Hematopoietic multipotent progenitor cell (in vitro differentiated cells): ENCODE data around the gene ATP11A. TPM values are rescaled to one million over a fixed set of nuclear protein-coding genes. Genes with fewer than 3 reads are reported as not detected.

ENCODE experiments used
- total RNA-seq: library from RNA; depleted of rRNA; stranded (reverse); fragments of >200 nt; gene quantifications from one replicate; pipeline ENCODE4 v1.2.3, GENCODE V29; 2012

ATP11A gene
- total RNA-seq, 1 donor: 10.0 TPM

Other genes starting within 250 kb of the ATP11A start
- 40.4 TPM for gene TUBGCP3, start 101.9 kb upstream of the ATP11A start, total RNA-seq